ENCODE results near the gene HTRA1.

HTRA1 gene

GRCh38 chr10:122526892-122527291, 65.5 kb downstream of the HTRA1 start:
- DNase-seq (ENCODE audit: low read depth), result no peak
- no peak for TF ChIP-seq CTCF (IDR thresholded peaks at IDR 0.05; ENCODE audit: insufficient read depth, low read depth, low read length, missing control alignments)
- no peak overlapping the region for H3K4me3 ChIP-seq (ENCODE audit: low read depth, low read length)

GRCh38 chr10:122530177-122530576, 68.8 kb downstream of the HTRA1 start:
- H3K4me3 ChIP-seq (ENCODE audit: low read depth, low read length), result no peak overlapping the region
- DNase-seq (ENCODE audit: low read depth), result no peak
- TF ChIP-seq CTCF (IDR thresholded peaks at IDR 0.05; ENCODE audit: insufficient read depth, low read depth, low read length, missing control alignments), result no peak

- no peak for DNase-seq (ENCODE audit: low read depth)
- no peak overlapping the region for H3K4me3 ChIP-seq (ENCODE audit: low read depth, low read length)
- no peak for TF ChIP-seq CTCF (IDR thresholded peaks at IDR 0.05; ENCODE audit: insufficient read depth, low read depth, low read length, missing control alignments)
Measured at GRCh38 chr10:122531261-122531660, 69.9 kb downstream of the HTRA1 start.

- DNase-seq (ENCODE audit: low read depth), result no peak
- no peak for TF ChIP-seq CTCF (IDR thresholded peaks at IDR 0.05; ENCODE audit: insufficient read depth, low read depth, low read length, missing control alignments)
- no peak overlapping the region for H3K4me3 ChIP-seq (ENCODE audit: low read depth, low read length)
Measured at GRCh38 chr10:122531939-122532338, 70.6 kb downstream of the HTRA1 start.

- no peak for DNase-seq (ENCODE audit: low read depth)
- H3K4me3 ChIP-seq (ENCODE audit: low read depth, low read length), result no peak overlapping the region
- no peak for TF ChIP-seq CTCF (IDR thresholded peaks at IDR 0.05; ENCODE audit: insufficient read depth, low read depth, low read length, missing control alignments)
Measured at GRCh38 chr10:122532601-122533296, 71.4 kb downstream of the HTRA1 start.

GRCh38 chr10:122537545-122537944, 76.2 kb downstream of the HTRA1 start:
- H3K4me3 ChIP-seq (ENCODE audit: low read depth, low read length), result no peak overlapping the region
- TF ChIP-seq CTCF (IDR thresholded peaks at IDR 0.05; ENCODE audit: insufficient read depth, low read depth, low read length, missing control alignments), result no peak
- no peak for DNase-seq (ENCODE audit: low read depth)

GRCh38 chr10:122541541-122542002, 80.2 kb downstream of the HTRA1 start:
- H3K4me3 ChIP-seq (ENCODE audit: low read depth, low read length), result no peak overlapping the region
- no peak for TF ChIP-seq CTCF (IDR thresholded peaks at IDR 0.05; ENCODE audit: insufficient read depth, low read depth, low read length, missing control alignments)
- DNase-seq (ENCODE audit: low read depth), result no peak

Measured in GM12865 (cell line).